ENCODE results near the gene ELL.

- TF ChIP-seq CTCF (IDR thresholded peaks at IDR 0.05) (no peak), POLR2A (IDR thresholded peaks at IDR 0.05) (no peak)
These were observed 45.3 kb downstream of the ELL start for GRCh38 chr19:18476507-18477041.

Data from transverse colon (tissue), 3 donors.